Epithelial cell of proximal tubule (primary cell): ENCODE measurements around the gene ZC3H11A. TPM values are rescaled to one million over a fixed set of nuclear protein-coding genes. Genes with fewer than 3 reads are reported as not detected.
"Not testable (repeated sequence)": the region's sequence is repeated elsewhere in the genome, so short reads cannot be mapped to it uniquely, and the experiment has no call there.

ENCODE experiments used
- DNase-seq: peaks from one replicate; pipeline ENCODE4 v3.0.0-alpha.2; 2011; ENCODE audit warnings: low read depth
- H3K4me3 ChIP-seq: 2 replicates; pipeline ENCODE4 v1.5.1; 2011; ENCODE audit warnings: low read depth, mild to moderate bottlenecking, low read length
- CTCF ChIP-seq: conservative IDR thresholded peaks from 2 replicates; pipeline ENCODE4 v1.5.1; 2012; ENCODE audit warnings: low read depth, mild to moderate bottlenecking, low read length
- total RNA-seq: library from RNA; depleted of rRNA; stranded (reverse); fragments of >200 nt; gene quantifications from 2 replicates; pipeline ENCODE4 v1.2.3, GENCODE V29; 2015

The ZC3H11A gene
- total RNA-seq, 1 donor from 2014 or later, result 56.8 TPM

- no peak for DNase-seq
- H3K4me3 ChIP-seq, result no peak overlapping the region
- TF ChIP-seq CTCF, result no peak
Observed at GRCh38 chr1:203813581-203814341, 18.3 kb downstream of the ZC3H11A start.

GRCh38 chr1:203818399-203818798 is 23.0 kb downstream of the ZC3H11A start:
- TF ChIP-seq CTCF, result no peak
- DNase-seq, result no peak
- H3K4me3 ChIP-seq, result no peak overlapping the region

- H3K4me3 ChIP-seq, result no peak overlapping the region
- TF ChIP-seq CTCF, result no peak
- no peak for DNase-seq
Observed at GRCh38 chr1:203823306-203823705, 27.9 kb downstream of the ZC3H11A start.

GRCh38 chr1:203826175-203826574 is 30.8 kb downstream of the ZC3H11A start:
- no peak for TF ChIP-seq CTCF
- H3K4me3 ChIP-seq, result no peak overlapping the region
- no peak for DNase-seq

GRCh38 chr1:203828002-203828401 is 32.6 kb downstream of the ZC3H11A start:
- no peak overlapping the region for H3K4me3 ChIP-seq
- TF ChIP-seq CTCF, result no peak
- DNase-seq, result no peak

GRCh38 chr1:203828503-203828902 is 33.1 kb downstream of the ZC3H11A start:
- no peak for DNase-seq
- TF ChIP-seq CTCF, result no peak
- no peak overlapping the region for H3K4me3 ChIP-seq

GRCh38 chr1:203829247-203829646 is 33.8 kb downstream of the ZC3H11A start:
- not testable (repeated sequence) for DNase-seq, H3K4me3 ChIP-seq
